Keratinocyte (primary cell): ENCODE measurements around the gene GNB1.

ENCODE experiments used
- EZH2 ChIP-seq: IDR thresholded peaks from one replicate; pipeline ENCODE4 v1.6.1; 2012; ENCODE audit warnings: inconsistent platforms, mild to moderate bottlenecking, low read length, moderate library complexity
- TF ChIP-seq, protein P1 (sequence below), 3 experiments: IDR thresholded peaks in 1 of 3; conservative IDR thresholded peaks in 1 of 3; optimal IDR thresholded peaks in 1 of 3; 2 replicates in 2 of 3; 3 replicates in 1 of 3; pipeline versions ENCODE3 to v1.5.1; 2011; ENCODE audit warnings: low read length in 3 of 3, mild to moderate bottlenecking in 3 of 3, moderate library complexity in 2 of 3, control low read depth in 1 of 3, inconsistent platforms in 1 of 3; ENCODE audit not compliant: insufficient read depth in 2 of 3; ENCODE audit errors: extremely low read depth in 1 of 3

DNA sequence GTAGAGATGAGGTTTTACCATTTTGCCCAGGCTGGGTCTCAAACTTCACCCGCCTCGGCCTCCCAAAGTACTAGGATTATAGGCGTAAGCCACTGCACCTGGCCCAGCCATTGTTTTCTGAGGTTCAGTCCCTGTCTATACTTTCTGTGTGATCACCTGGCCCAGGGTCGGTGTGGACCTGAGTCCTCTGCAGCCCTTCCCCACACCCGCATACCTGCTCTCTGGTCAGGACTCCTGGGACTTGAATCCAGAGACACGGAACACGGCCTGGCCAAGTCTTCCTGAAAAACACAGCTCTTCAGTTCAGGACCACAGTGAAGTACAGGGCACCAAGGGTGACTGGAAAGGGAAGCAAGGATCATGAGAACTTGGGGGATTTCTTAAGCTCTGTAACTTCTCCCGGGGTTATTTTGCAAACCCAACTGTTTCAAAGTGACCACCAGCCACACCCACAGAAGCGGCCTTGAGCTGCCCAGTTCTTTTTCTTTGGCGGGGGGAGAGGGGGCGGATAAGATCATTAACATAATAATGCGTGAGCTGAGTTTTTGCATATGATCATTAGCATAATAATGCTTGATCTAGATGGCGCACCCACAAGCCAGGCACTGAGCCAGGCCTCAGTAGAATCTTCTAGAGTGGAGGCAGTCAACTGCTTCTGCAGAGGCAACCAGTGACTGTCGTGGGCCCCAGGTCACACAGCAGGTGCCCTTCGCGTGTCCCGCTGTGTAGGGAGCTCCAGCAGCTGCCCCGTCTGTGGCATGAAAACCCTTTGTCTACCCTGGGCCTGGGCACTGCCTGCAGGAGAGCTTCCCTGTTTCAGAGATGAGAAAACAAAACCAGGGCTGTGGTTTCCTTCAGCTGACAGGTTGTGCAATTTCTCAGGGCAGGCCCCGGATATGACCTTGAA is 110.9 kb downstream of the GNB1 start:
- TF ChIP-seq, protein P1, sequence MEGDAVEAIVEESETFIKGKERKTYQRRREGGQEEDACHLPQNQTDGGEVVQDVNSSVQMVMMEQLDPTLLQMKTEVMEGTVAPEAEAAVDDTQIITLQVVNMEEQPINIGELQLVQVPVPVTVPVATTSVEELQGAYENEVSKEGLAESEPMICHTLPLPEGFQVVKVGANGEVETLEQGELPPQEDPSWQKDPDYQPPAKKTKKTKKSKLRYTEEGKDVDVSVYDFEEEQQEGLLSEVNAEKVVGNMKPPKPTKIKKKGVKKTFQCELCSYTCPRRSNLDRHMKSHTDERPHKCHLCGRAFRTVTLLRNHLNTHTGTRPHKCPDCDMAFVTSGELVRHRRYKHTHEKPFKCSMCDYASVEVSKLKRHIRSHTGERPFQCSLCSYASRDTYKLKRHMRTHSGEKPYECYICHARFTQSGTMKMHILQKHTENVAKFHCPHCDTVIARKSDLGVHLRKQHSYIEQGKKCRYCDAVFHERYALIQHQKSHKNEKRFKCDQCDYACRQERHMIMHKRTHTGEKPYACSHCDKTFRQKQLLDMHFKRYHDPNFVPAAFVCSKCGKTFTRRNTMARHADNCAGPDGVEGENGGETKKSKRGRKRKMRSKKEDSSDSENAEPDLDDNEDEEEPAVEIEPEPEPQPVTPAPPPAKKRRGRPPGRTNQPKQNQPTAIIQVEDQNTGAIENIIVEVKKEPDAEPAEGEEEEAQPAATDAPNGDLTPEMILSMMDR (optimal IDR thresholded peaks at IDR 0.05 in 1 of 3, IDR thresholded peaks at IDR 0.05 in 1 of 3, conservative IDR thresholded peaks at IDR 0.05 in 1 of 3; ENCODE audit: extremely low read depth in 1 of 3, insufficient read depth in 2 of 3, low read length in 3 of 3) = no peak
- no peak for TF ChIP-seq EZH2
